Panc1 (cell line): ENCODE measurements around the gene KCNJ5.

Source experiments
- CTCF ChIP-seq: fragments of 450-650 bp; IDR thresholded peaks from 2 replicates; pipeline ENCODE4 v1.5.1; 2017; ENCODE audit warnings: mild to moderate bottlenecking
- POLR2AphosphoS5 ChIP-seq: IDR thresholded peaks from 2 replicates; pipeline ENCODE4 v1.6.1; 2012; ENCODE audit warnings: mild to moderate bottlenecking, low read depth, low read length, moderate library complexity
- TF ChIP-seq, protein P1 (sequence below), 2 experiments: IDR thresholded peaks; 2 replicates each; pipeline ENCODE4 v1.6.1; 2011 to 2012; ENCODE audit warnings: low read depth in 2 of 2, control low read depth in 1 of 2, low read length in 1 of 2, mild to moderate bottlenecking in 1 of 2, moderate library complexity in 1 of 2; ENCODE audit not compliant: insufficient read depth in 1 of 2

DNA sequence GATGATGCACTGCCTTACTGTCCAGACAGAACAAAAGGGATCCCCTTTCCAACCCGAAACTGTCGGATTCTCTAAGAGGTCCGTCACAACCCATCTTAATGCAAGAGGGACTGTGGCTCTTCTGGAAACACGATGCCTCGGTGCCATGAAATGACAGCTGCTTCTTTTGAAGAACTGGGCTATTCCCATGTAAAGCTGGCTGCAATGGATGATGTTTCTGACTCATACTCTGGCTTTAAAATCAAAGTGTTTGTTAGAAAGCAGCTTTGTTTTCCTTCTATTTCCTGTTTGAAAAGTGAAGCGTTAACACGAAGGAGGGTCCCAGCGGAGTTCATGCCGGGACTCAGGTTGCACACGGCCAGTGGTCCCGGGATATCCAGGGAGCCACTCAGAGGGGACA, 48.4 kb downstream of the KCNJ5 start:
- TF ChIP-seq CTCF = no peak
- TF ChIP-seq POLR2AphosphoS5 = no peak
- TF ChIP-seq, protein P1, sequence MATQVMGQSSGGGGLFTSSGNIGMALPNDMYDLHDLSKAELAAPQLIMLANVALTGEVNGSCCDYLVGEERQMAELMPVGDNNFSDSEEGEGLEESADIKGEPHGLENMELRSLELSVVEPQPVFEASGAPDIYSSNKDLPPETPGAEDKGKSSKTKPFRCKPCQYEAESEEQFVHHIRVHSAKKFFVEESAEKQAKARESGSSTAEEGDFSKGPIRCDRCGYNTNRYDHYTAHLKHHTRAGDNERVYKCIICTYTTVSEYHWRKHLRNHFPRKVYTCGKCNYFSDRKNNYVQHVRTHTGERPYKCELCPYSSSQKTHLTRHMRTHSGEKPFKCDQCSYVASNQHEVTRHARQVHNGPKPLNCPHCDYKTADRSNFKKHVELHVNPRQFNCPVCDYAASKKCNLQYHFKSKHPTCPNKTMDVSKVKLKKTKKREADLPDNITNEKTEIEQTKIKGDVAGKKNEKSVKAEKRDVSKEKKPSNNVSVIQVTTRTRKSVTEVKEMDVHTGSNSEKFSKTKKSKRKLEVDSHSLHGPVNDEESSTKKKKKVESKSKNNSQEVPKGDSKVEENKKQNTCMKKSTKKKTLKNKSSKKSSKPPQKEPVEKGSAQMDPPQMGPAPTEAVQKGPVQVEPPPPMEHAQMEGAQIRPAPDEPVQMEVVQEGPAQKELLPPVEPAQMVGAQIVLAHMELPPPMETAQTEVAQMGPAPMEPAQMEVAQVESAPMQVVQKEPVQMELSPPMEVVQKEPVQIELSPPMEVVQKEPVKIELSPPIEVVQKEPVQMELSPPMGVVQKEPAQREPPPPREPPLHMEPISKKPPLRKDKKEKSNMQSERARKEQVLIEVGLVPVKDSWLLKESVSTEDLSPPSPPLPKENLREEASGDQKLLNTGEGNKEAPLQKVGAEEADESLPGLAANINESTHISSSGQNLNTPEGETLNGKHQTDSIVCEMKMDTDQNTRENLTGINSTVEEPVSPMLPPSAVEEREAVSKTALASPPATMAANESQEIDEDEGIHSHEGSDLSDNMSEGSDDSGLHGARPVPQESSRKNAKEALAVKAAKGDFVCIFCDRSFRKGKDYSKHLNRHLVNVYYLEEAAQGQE (IDR thresholded peaks at IDR 0.05; ENCODE audit: insufficient read depth in 1 of 2, low read depth in 2 of 2, low read length in 1 of 2) = no peak
